ENCODE data around the gene RRH.
"Not testable (repeated sequence)": the region's sequence is repeated elsewhere in the genome, so short reads cannot be mapped to it uniquely, and the experiment has no call there.

The RRH gene

GRCh38 chr4:109836985-109837384 lies 9.2 kb downstream of the RRH start:
- DNase-seq = no peak
- ChIA-PET POLR2A (no interaction called here), CTCF (no interaction called here)
- Histone ChIP-seq H3K4me1 (ENCODE audit: control extremely low read depth in 1 of 4, control insufficient read depth in 4 of 4, insufficient read depth in 4 of 4, low read length in 3 of 4) (no peaks in the 10 kb centered on the region), H3K27me3 (replicated peaks in 2 of 5; ENCODE audit: control insufficient read depth in 4 of 5, insufficient read depth in 5 of 5, low read length in 4 of 5) (no peaks in the 10 kb centered on the region), H3K36me3 (ENCODE audit: control insufficient read depth in 4 of 4, insufficient read depth in 4 of 4, low read length in 3 of 4) (no peaks in the 10 kb centered on the region), H3K4me3 (ENCODE audit: control insufficient read depth in 1 of 7, extremely low read depth in 1 of 7, insufficient read depth in 4 of 7, low read depth in 2 of 7, low read length in 6 of 7) (no peak overlapping the region), H3K27ac (ENCODE audit: insufficient read depth in 1 of 2, low read depth in 1 of 2, low read length in 2 of 2, poor library complexity in 1 of 2, severe bottlenecking in 2 of 2) (no peak overlapping the region), H3K9me3 (ENCODE audit: control extremely low read depth in 1 of 5, control insufficient read depth in 4 of 5, insufficient read depth in 2 of 5, low read depth in 1 of 5, low read length in 4 of 5) (peaks cover 0 to 4% (median 0%) of the 10 kb centered on the region in 5 experiments)
- WGBS (ENCODE audit: insufficient coverage) = no CpG with 5 or more reads among the region's 3 CpGs

- POLR2A ChIA-PET = no interaction called here
- Histone ChIP-seq H3K36me3 (ENCODE audit: control insufficient read depth in 4 of 4, insufficient read depth in 4 of 4, low read length in 3 of 4) (no peaks in the 10 kb centered on the region), H3K4me1 (ENCODE audit: control extremely low read depth in 1 of 4, control insufficient read depth in 4 of 4, insufficient read depth in 4 of 4, low read length in 3 of 4) (no peaks in the 10 kb centered on the region), H3K27ac (ENCODE audit: insufficient read depth in 1 of 2, low read depth in 1 of 2, low read length in 2 of 2, poor library complexity in 1 of 2, severe bottlenecking in 2 of 2) (no peak overlapping the region), H3K27me3 (replicated peaks in 2 of 5; ENCODE audit: control insufficient read depth in 4 of 5, insufficient read depth in 5 of 5, low read length in 4 of 5) (peaks cover 0 to 3% (median 0%) of the 10 kb centered on the region in 5 experiments), H3K4me3 (ENCODE audit: control insufficient read depth in 1 of 7, extremely low read depth in 1 of 7, insufficient read depth in 4 of 7, low read depth in 2 of 7, low read length in 6 of 7) (no peak overlapping the region), H3K9me3 (ENCODE audit: control extremely low read depth in 1 of 5, control insufficient read depth in 4 of 5, insufficient read depth in 2 of 5, low read depth in 1 of 5, low read length in 4 of 5) (no peaks in the 10 kb centered on the region)
- no peak for DNase-seq
- WGBS (ENCODE audit: insufficient coverage) = 67% methylated on average over 5 of the region's 6 CpGs
- CTCF ChIA-PET = no interaction called here
Observed at GRCh38 chr4:109846395-109847098, 18.8 kb downstream of the RRH start.

GRCh38 chr4:109847896-109848442 lies 20.2 kb downstream of the RRH start, which contains the start of gene LRIT3:
TSS of gene LRIT3 (plus strand) at chr4:109848107. CDS start at chr4:109848202, 95 bp downstream.
- no peak for DNase-seq
- Histone ChIP-seq H3K9me3 (ENCODE audit: control extremely low read depth in 1 of 5, control insufficient read depth in 4 of 5, insufficient read depth in 2 of 5, low read depth in 1 of 5, low read length in 4 of 5) (no peaks in the 10 kb centered on the region), H3K4me3 (ENCODE audit: control insufficient read depth in 1 of 7, extremely low read depth in 1 of 7, insufficient read depth in 4 of 7, low read depth in 2 of 7, low read length in 6 of 7) (no peak within 1 kb of the TSS), H3K27ac (ENCODE audit: insufficient read depth in 1 of 2, low read depth in 1 of 2, low read length in 2 of 2, poor library complexity in 1 of 2, severe bottlenecking in 2 of 2) (no peak within 1 kb of the TSS), H3K27me3 (replicated peaks in 2 of 5; ENCODE audit: control insufficient read depth in 4 of 5, insufficient read depth in 5 of 5, low read length in 4 of 5) (peaks cover 0 to 3% (median 0%) of the 10 kb centered on the region in 5 experiments), H3K36me3 (ENCODE audit: control insufficient read depth in 4 of 4, insufficient read depth in 4 of 4, low read length in 3 of 4) (no peaks in the 10 kb centered on the region), H3K4me1 (ENCODE audit: control extremely low read depth in 1 of 4, control insufficient read depth in 4 of 4, insufficient read depth in 4 of 4, low read length in 3 of 4) (no peaks in the 10 kb centered on the region)
- WGBS (ENCODE audit: insufficient coverage) = 92% methylated on average over 4 of the region's 5 CpGs
- ChIA-PET CTCF (interaction anchor here (1.2 kb wide), 1 partner anchor 273 kb away, joined by 3 read pairs; no protein-coding TSS in a partner anchor), POLR2A (no interaction called here)

- POLR2A ChIA-PET = no interaction called here
Observed at GRCh38 chr4:109848501-109848900, 20.7 kb downstream of the RRH start.

GRCh38 chr4:109850601-109851000 lies 22.8 kb downstream of the RRH start:
- Histone ChIP-seq H3K27me3 (replicated peaks in 2 of 5; ENCODE audit: control insufficient read depth in 4 of 5, insufficient read depth in 5 of 5, low read length in 4 of 5) (peaks cover 0 to 2% (median 0%) of the 10 kb centered on the region in 5 experiments), H3K27ac (ENCODE audit: insufficient read depth in 1 of 2, low read depth in 1 of 2, low read length in 2 of 2, poor library complexity in 1 of 2, severe bottlenecking in 2 of 2) (no peak overlapping the region), H3K4me3 (ENCODE audit: control insufficient read depth in 1 of 7, extremely low read depth in 1 of 7, insufficient read depth in 4 of 7, low read depth in 2 of 7, low read length in 6 of 7) (no peak overlapping the region), H3K9me3 (ENCODE audit: control extremely low read depth in 1 of 5, control insufficient read depth in 4 of 5, insufficient read depth in 2 of 5, low read depth in 1 of 5, low read length in 4 of 5) (no peaks in the 10 kb centered on the region), H3K36me3 (ENCODE audit: control insufficient read depth in 4 of 4, insufficient read depth in 4 of 4, low read length in 3 of 4) (no peaks in the 10 kb centered on the region), H3K4me1 (ENCODE audit: control extremely low read depth in 1 of 4, control insufficient read depth in 4 of 4, insufficient read depth in 4 of 4, low read length in 3 of 4) (no peaks in the 10 kb centered on the region)
- ChIA-PET CTCF (no interaction called here), POLR2A (no interaction called here)
- no peak for DNase-seq
- WGBS (ENCODE audit: insufficient coverage) = 77% methylated on average over 4 of the region's 5 CpGs

More at GRCh38 chr4:109848501-109848900, 20.7 kb downstream of the RRH start:
- DNase-seq = no peak
- Histone ChIP-seq H3K4me3 (ENCODE audit: control insufficient read depth in 1 of 7, extremely low read depth in 1 of 7, insufficient read depth in 4 of 7, low read depth in 2 of 7, low read length in 6 of 7) (no peak overlapping the region), H3K9me3 (ENCODE audit: control extremely low read depth in 1 of 5, control insufficient read depth in 4 of 5, insufficient read depth in 2 of 5, low read depth in 1 of 5, low read length in 4 of 5) (no peaks in the 10 kb centered on the region), H3K36me3 (ENCODE audit: control insufficient read depth in 4 of 4, insufficient read depth in 4 of 4, low read length in 3 of 4) (no peaks in the 10 kb centered on the region), H3K27ac (ENCODE audit: insufficient read depth in 1 of 2, low read depth in 1 of 2, low read length in 2 of 2, poor library complexity in 1 of 2, severe bottlenecking in 2 of 2) (no peak overlapping the region), H3K27me3 (replicated peaks in 2 of 5; ENCODE audit: control insufficient read depth in 4 of 5, insufficient read depth in 5 of 5, low read length in 4 of 5) (peaks cover 0 to 3% (median 0%) of the 10 kb centered on the region in 5 experiments), H3K4me1 (ENCODE audit: control extremely low read depth in 1 of 4, control insufficient read depth in 4 of 4, insufficient read depth in 4 of 4, low read length in 3 of 4) (no peaks in the 10 kb centered on the region)
- CTCF ChIA-PET = interaction anchor here (1.2 kb wide), 1 partner anchor 273 kb away, joined by 3 read pairs; no protein-coding TSS in a partner anchor
- 89% methylated on average over 1 of the region's 2 CpGs for WGBS (ENCODE audit: insufficient coverage)

GRCh38 chr4:109859426-109860300 lies 31.9 kb downstream of the RRH start:
- WGBS (ENCODE audit: insufficient coverage) = 100% methylated on average over 4 of the region's 4 CpGs

More at GRCh38 chr4:109859426-109860300, 31.9 kb downstream of the RRH start:
- H3K27ac ChIP-seq (ENCODE audit: insufficient read depth in 1 of 2, low read depth in 1 of 2, low read length in 2 of 2, poor library complexity in 1 of 2, severe bottlenecking in 2 of 2); POLR2A ChIA-PET; H3K36me3 ChIP-seq (ENCODE audit: control insufficient read depth in 4 of 4, insufficient read depth in 4 of 4, low read length in 3 of 4); CTCF ChIA-PET; H3K4me1 ChIP-seq (ENCODE audit: control extremely low read depth in 1 of 4, control insufficient read depth in 4 of 4, insufficient read depth in 4 of 4, low read length in 3 of 4); H3K27me3 ChIP-seq (replicated peaks in 2 of 5; ENCODE audit: control insufficient read depth in 4 of 5, insufficient read depth in 5 of 5, low read length in 4 of 5); DNase-seq; H3K4me3 ChIP-seq (ENCODE audit: control insufficient read depth in 1 of 7, extremely low read depth in 1 of 7, insufficient read depth in 4 of 7, low read depth in 2 of 7, low read length in 6 of 7): not testable (repeated sequence)
- peaks cover 0 to 14% (median 3%) of the 10 kb centered on the region in 5 experiments for H3K9me3 ChIP-seq (ENCODE audit: control extremely low read depth in 1 of 5, control insufficient read depth in 4 of 5, insufficient read depth in 2 of 5, low read depth in 1 of 5, low read length in 4 of 5)

Data from common myeloid progenitor, CD34-positive (primary cell).